Fibroblast of lung (primary cell): ENCODE data around the gene ZNF516.

Experiments used
- EZH2 ChIP-seq: IDR thresholded peaks from 2 replicates; pipeline ENCODE4 v1.5.1; 2012; ENCODE audit warnings: low read length, control low read depth, mild to moderate bottlenecking; ENCODE audit errors: missing control alignments
- TF ChIP-seq, protein P1 (sequence below), 2 donors: IDR thresholded peaks in 1 of 2; conservative IDR thresholded peaks in 1 of 2; 1 replicate in 1 of 2; 2 replicates in 1 of 2; pipeline ENCODE4 v1.5.1; 2011 to 2012; ENCODE audit warnings: low read length in 2 of 2, control low read depth in 1 of 2, inconsistent platforms in 1 of 2, low read depth in 1 of 2, mild to moderate bottlenecking in 1 of 2

GRCh38 chr18:76441002-76441667 lies 53.9 kb downstream of the ZNF516 start:
- TF ChIP-seq EZH2 = no peak
- TF ChIP-seq, protein P1, sequence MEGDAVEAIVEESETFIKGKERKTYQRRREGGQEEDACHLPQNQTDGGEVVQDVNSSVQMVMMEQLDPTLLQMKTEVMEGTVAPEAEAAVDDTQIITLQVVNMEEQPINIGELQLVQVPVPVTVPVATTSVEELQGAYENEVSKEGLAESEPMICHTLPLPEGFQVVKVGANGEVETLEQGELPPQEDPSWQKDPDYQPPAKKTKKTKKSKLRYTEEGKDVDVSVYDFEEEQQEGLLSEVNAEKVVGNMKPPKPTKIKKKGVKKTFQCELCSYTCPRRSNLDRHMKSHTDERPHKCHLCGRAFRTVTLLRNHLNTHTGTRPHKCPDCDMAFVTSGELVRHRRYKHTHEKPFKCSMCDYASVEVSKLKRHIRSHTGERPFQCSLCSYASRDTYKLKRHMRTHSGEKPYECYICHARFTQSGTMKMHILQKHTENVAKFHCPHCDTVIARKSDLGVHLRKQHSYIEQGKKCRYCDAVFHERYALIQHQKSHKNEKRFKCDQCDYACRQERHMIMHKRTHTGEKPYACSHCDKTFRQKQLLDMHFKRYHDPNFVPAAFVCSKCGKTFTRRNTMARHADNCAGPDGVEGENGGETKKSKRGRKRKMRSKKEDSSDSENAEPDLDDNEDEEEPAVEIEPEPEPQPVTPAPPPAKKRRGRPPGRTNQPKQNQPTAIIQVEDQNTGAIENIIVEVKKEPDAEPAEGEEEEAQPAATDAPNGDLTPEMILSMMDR (conservative IDR thresholded peaks at IDR 0.05 in 1 of 2, IDR thresholded peaks at IDR 0.05 in 1 of 2; ENCODE audit: low read depth in 1 of 2, low read length in 2 of 2) = no peak
